Heart left ventricle (tissue), 13 donors: Measurements from ENCODE around the gene TMEM243.

Source experiments
- POLR2A ChIP-seq, 2 donors: fragments of 450-650 bp; IDR thresholded peaks; one replicate each; pipeline ENCODE4 v1.6.1; 2017; ENCODE audit warnings: antibody characterized with exemption in 2 of 2, mild to moderate bottlenecking in 2 of 2, moderate library complexity in 2 of 2
- TF ChIP-seq, protein P1 (sequence below), 12 donors: fragments of 200-600 bp; sonication (generic) in 4 of 12; IDR thresholded peaks; one replicate each; pipeline versions ENCODE4 v1.5.0 to v1.8.0; 2018 to 2022; ENCODE audit warnings: antibody characterized with exemption in 12 of 12, mild to moderate bottlenecking in 5 of 12
- donor health status: ischemic (EF 13 %, LVEDD 7.1; RV severe dilation, severe dysfunction).
- donor health status: DM: no; HTN: yes; CAD: no.
- donor health status: DM: no; HTN: no; CAD: no.
- donor health status: ischemic (EF 25% LVEDD 6.9; RV normal size, moderate dysfunction).
- donor health status: ischemic (EF 25% LVEDD 5.7; RV mildly dilated, moderate dysfunction).
- donor health status: ischemic (EF 35%, LVEDD 5.7; RV mildly dilated, moderate dysfunction).
- donor health status: nonischemic (EF 11% LVEDD 7.7; RV severe dilation, severe dysfunction).
- donor health status: DM: yes; HTN: yes; CAD: no.
- donor health status: PGD.
- donor health status: ischemic (EF 29% LVEDD 5.4; RV normal size, mild dysfunction).
- donor health status: nonischemic (EF 23%, LVEDD 6.1; RV moderate dilation, normal function).

DNA sequence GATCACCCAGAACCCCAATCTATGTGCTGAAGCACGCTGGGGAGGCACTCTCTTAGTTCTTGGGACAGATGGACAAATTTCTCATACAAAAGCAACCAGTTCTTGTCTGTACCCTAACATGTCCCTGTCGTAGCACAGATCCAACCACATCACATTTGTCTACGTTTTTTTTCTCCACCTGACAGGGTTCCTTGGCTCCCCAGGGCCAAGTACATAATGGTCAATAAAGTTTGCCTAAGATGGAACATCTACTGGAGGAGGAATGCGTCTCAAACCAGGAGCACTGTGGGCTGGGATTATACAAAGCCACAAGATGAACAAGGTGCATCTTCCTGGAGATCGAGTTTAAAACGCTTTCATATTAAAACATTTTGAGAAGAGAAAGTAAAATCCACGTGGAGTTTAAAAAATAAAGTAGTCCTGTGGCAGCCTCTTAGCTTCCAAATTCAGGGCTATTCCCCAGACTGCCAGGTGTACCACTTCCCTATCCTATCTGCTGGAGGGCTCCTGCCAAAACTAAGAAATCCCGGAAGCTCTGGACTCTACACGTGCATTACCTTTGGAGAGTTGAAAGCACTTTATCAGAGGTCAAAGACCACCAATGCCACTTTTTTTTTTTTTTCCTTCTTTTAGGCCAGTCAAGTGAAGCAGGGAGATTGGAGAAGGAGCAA lies 1.4 kb downstream of the TMEM243 start:
- TF ChIP-seq, protein P1, sequence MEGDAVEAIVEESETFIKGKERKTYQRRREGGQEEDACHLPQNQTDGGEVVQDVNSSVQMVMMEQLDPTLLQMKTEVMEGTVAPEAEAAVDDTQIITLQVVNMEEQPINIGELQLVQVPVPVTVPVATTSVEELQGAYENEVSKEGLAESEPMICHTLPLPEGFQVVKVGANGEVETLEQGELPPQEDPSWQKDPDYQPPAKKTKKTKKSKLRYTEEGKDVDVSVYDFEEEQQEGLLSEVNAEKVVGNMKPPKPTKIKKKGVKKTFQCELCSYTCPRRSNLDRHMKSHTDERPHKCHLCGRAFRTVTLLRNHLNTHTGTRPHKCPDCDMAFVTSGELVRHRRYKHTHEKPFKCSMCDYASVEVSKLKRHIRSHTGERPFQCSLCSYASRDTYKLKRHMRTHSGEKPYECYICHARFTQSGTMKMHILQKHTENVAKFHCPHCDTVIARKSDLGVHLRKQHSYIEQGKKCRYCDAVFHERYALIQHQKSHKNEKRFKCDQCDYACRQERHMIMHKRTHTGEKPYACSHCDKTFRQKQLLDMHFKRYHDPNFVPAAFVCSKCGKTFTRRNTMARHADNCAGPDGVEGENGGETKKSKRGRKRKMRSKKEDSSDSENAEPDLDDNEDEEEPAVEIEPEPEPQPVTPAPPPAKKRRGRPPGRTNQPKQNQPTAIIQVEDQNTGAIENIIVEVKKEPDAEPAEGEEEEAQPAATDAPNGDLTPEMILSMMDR (IDR thresholded peaks at IDR 0.05) = no peak
- no peak for TF ChIP-seq POLR2A (IDR thresholded peaks at IDR 0.05)
